Erythroblast (primary cell): Measurements from ENCODE around the gene GEMIN7.

Experiments
- GATA1 ChIP-seq: IDR thresholded peaks from 2 replicates; pipeline ENCODE4 v1.6.1; 2011; ENCODE audit warnings: low read depth, mild to moderate bottlenecking, control low read depth, low read length, moderate library complexity
- POLR2A ChIP-seq: IDR thresholded peaks from 2 replicates; pipeline ENCODE4 v1.6.1; 2011; ENCODE audit warnings: mild to moderate bottlenecking, low read length

- TF ChIP-seq POLR2A = no peak
- TF ChIP-seq GATA1 = no peak
Measured at GRCh38 chr19:45117671-45118070, 38.6 kb downstream of the GEMIN7 start.
